HG03097 (cell line): Measurements from ENCODE around the gene DAB1.
"Not testable (repeated sequence)": the region's sequence is repeated elsewhere in the genome, so short reads cannot be mapped to it uniquely, and the experiment has no call there.

Experiments
- ATAC-seq: cut with Tn5 transposase; IDR thresholded peaks from one replicate; pipeline ENCODE4 v1.9.1; 2021; ENCODE audit not compliant: unreplicated experiment, low FRiP score

DAB1 gene

GRCh38 chr1:57235730-57236510 lies 187.9 kb downstream of the DAB1 start:
- no peak for ATAC-seq

GRCh38 chr1:57234459-57234858 lies 189.4 kb downstream of the DAB1 start:
- ATAC-seq: no peak

GRCh38 chr1:57232500-57232899 lies 191.4 kb downstream of the DAB1 start:
- ATAC-seq: no peak

- no peak for ATAC-seq
These were observed 193.9 kb downstream of the DAB1 start for GRCh38 chr1:57229998-57230397.

GRCh38 chr1:57229076-57229475 lies 194.8 kb downstream of the DAB1 start:
- ATAC-seq: no peak

GRCh38 chr1:57222801-57223200 lies 201.1 kb downstream of the DAB1 start:
- no peak for ATAC-seq

- no peak for ATAC-seq
These were observed 201.6 kb downstream of the DAB1 start for GRCh38 chr1:57222307-57222706.

GRCh38 chr1:57220905-57221304 lies 203.0 kb downstream of the DAB1 start:
- not testable (repeated sequence) for ATAC-seq

GRCh38 chr1:57218487-57219079 lies 205.3 kb downstream of the DAB1 start:
- ATAC-seq: no peak

GRCh38 chr1:57217905-57218304 lies 206.0 kb downstream of the DAB1 start:
- ATAC-seq: no peak

- no peak for ATAC-seq
These were observed 208.8 kb downstream of the DAB1 start for GRCh38 chr1:57214951-57215575.

- no peak for ATAC-seq
These were observed 213.0 kb downstream of the DAB1 start for GRCh38 chr1:57210881-57211280.

GRCh38 chr1:57209495-57209894 lies 214.4 kb downstream of the DAB1 start:
- ATAC-seq: no peak

GRCh38 chr1:57208741-57209302 lies 215.0 kb downstream of the DAB1 start:
- ATAC-seq: no peak

- ATAC-seq: no peak
These were observed 217.8 kb downstream of the DAB1 start for GRCh38 chr1:57206038-57206437.

GRCh38 chr1:57204942-57205787 lies 218.7 kb downstream of the DAB1 start:
- no peak for ATAC-seq

GRCh38 chr1:57204091-57204490 lies 219.8 kb downstream of the DAB1 start:
- ATAC-seq: no peak

GRCh38 chr1:57202241-57202640 lies 221.6 kb downstream of the DAB1 start:
- no peak for ATAC-seq

- ATAC-seq: no peak
These were observed 224.9 kb downstream of the DAB1 start for GRCh38 chr1:57198912-57199311.

- no peak for ATAC-seq
These were observed 228.4 kb downstream of the DAB1 start for GRCh38 chr1:57195436-57195941.
